HG03025 (cell line): ENCODE measurements around the gene EPO.
A peak's percentile ranks its signal among the peaks of the same experiment; 100 is the strongest.
"Not testable (repeated sequence)": the region's sequence is repeated elsewhere in the genome, so short reads cannot be mapped to it uniquely, and the experiment has no call there.

Source experiments
- ATAC-seq: cut with Tn5 transposase; IDR thresholded peaks from one replicate; pipeline ENCODE4 v1.9.1; 2021; ENCODE audit warnings: mild to moderate bottlenecking, moderate library complexity; ENCODE audit not compliant: unreplicated experiment, low FRiP score

Gene EPO

GRCh38 chr7:100701089-100701488, 19.2 kb upstream of the EPO start:
- ATAC-seq, result not testable (repeated sequence)

- peak; percentile 45 for ATAC-seq
These were observed 14.9 kb upstream of the EPO start for GRCh38 chr7:100705320-100705752.

- peak; percentile 81 for ATAC-seq
These were observed 14.3 kb upstream of the EPO start, which contains the start of gene POP7 for GRCh38 chr7:100705753-100706671. Gene POP7, plus strand, starts transcription at chr7:100706121. Its CDS starts 710 bp downstream, at chr7:100706831.

- no peak for ATAC-seq
These were observed 13.5 kb upstream of the EPO start for GRCh38 chr7:100706672-100707311.

- no peak for ATAC-seq
These were observed 11.9 kb upstream of the EPO start for GRCh38 chr7:100708395-100708794.

GRCh38 chr7:100710452-100710851, 9.8 kb upstream of the EPO start:
- no peak for ATAC-seq

GRCh38 chr7:100711369-100711768, 8.9 kb upstream of the EPO start:
- no peak for ATAC-seq

GRCh38 chr7:100714725-100715124, 5.5 kb upstream of the EPO start:
- no peak for ATAC-seq

GRCh38 chr7:100717073-100717472, 3.2 kb upstream of the EPO start:
- not testable (repeated sequence) for ATAC-seq

GRCh38 chr7:100719523-100720278, 567 bp upstream of the EPO start:
- ATAC-seq, result no peak

GRCh38 chr7:100720671-100721504, 620 bp downstream of the EPO start:
- ATAC-seq, result no peak

GRCh38 chr7:100721505-100721812, 1.2 kb downstream of the EPO start:
- no peak for ATAC-seq

- ATAC-seq, result no peak
These were observed 2.4 kb downstream of the EPO start for GRCh38 chr7:100722480-100723212.

- no peak for ATAC-seq
These were observed 3.5 kb downstream of the EPO start for GRCh38 chr7:100723732-100724275.

GRCh38 chr7:100724364-100724763, 4.1 kb downstream of the EPO start:
- ATAC-seq, result not testable (repeated sequence)

GRCh38 chr7:100726996-100727761, 6.9 kb downstream of the EPO start:
- ATAC-seq, result no peak

- ATAC-seq, result no peak
These were observed 7.9 kb downstream of the EPO start for GRCh38 chr7:100728196-100728595.

GRCh38 chr7:100730136-100730800, 10.0 kb downstream of the EPO start:
- ATAC-seq, result no peak
